ENCODE measurements around the gene ORM1.

- TF ChIP-seq HOXA7 (CRISPR knock-in tag; IDR thresholded peaks at IDR 0.05; ENCODE audit: borderline replicate concordance) (no peak), SP7 (tag by site-specific recombination; IDR thresholded peaks at IDR 0.05) (no peak), ZNF121 (tag by site-specific recombination; IDR thresholded peaks at IDR 0.05) (no peak), ZNF366 (tag by site-specific recombination; conservative IDR thresholded peaks at IDR 0.05) (no peak), CTCF (tag by site-specific recombination; IDR thresholded peaks at IDR 0.05) (no peak), REST (tag by site-specific recombination; IDR thresholded peaks at IDR 0.05) (no peak), ZNF146 (tag by site-specific recombination; IDR thresholded peaks at IDR 0.05) (no peak)
Measured at GRCh38 chr9:114282926-114283325, 40.0 kb upstream of the ORM1 start.

Data from HEK293 (cell line).